ENCODE measurements around the gene DPP6.

DPP6 gene

GRCh38 chr7:154783281-154783909 is 731.2 kb downstream of the DPP6 start:
- no peak for DNase-seq

DNA sequence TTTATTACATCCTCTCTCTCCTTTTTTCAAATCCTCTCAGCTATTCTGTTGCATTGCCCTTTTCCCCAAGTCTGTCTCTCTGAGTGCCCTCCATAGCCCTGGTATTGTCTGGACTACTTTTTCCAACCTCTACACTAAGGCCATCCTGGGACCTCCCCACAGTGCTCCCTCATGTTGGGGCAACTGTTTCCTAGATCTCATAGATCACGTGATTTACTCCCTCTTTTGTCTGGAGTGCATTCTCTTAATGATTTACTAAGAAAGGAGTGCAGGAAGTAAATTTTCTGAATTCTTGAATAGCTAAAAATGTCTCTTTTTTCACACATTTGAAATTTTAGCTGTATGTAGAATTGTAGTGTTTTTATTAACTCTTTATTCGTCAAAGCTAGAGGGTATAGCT is 733.7 kb downstream of the DPP6 start:
- DNase-seq, result no peak

- no peak for DNase-seq
These were observed 737.2 kb downstream of the DPP6 start for GRCh38 chr7:154789404-154789803.

- DNase-seq, result no peak
These were observed 739.4 kb downstream of the DPP6 start for GRCh38 chr7:154791611-154792010.

DNA sequence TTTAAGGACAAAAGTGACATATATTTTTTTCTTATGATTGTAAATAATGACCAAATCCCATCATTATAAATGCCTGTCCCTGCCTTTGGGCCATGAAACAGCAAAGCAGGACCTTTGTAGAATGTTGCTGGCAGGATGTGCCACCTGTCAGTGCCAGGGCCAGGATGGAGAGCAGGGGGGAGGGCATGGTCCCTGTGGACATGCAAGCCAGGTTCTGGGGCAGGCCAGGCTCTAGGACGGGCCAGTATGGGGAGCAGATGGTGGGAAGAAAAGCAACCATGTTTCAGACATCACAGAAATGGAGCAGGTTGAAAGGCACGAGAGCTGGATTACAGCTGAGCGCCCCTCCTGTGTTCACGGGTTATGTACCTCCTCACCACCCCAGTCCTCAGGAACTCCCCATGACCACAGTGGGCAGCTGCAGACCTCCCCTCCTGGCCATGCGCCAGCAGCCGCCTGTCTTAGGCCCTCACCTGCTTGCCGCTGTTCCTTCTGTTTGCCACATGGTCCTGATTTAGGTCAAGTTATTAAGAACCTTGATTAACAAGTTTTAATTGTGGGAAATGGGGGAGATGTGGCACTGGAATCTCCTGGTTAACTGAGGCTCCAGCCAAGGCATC is 740.3 kb downstream of the DPP6 start:
- peak; percentile 20 for DNase-seq

- no peak for DNase-seq
These were observed 742.1 kb downstream of the DPP6 start for GRCh38 chr7:154794147-154794780.

DNA sequence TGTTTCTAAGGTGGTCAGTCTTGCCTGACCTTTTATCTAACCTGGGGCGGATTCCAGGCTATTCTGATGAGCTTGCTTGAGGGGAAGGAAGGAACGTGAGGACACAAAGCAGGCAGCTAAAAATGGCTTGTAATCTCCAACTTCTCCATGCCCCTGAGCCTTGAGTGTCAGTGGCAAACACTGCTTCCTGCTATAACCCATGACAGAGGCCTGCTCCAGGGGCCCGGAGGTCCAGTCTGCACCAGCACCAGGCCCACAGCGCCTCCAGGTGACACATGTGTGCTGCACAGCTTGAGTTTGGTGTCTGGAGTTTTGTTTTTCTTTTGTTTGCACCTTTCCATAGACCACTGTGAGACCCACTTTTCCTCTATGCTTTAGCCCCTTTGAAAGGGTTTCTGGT is 742.8 kb downstream of the DPP6 start:
- DNase-seq, result peak; percentile 24

- peak; percentile 82 for DNase-seq
These were observed 743.2 kb downstream of the DPP6 start for GRCh38 chr7:154795437-154795836.

DNA sequence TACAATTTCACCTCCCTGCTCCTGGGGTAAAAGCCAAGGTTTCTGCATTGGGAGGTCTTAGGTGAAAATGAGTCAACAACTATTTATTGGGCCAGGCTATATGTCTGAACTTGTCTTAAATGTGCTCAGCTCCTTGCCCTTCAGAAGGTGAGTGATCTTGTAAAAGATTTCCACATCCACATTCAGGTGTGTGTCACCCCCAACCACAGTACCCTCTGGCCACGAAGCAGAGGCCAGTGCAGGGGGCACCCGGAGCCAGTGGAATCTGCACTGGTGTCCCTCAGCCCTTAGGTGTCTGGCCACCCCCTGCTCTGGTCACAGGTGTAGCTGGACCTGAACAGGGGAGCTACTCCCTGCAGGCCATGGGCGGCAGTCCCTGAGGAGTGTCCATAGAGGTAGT is 752.3 kb downstream of the DPP6 start:
- DNase-seq, result no peak

DNA sequence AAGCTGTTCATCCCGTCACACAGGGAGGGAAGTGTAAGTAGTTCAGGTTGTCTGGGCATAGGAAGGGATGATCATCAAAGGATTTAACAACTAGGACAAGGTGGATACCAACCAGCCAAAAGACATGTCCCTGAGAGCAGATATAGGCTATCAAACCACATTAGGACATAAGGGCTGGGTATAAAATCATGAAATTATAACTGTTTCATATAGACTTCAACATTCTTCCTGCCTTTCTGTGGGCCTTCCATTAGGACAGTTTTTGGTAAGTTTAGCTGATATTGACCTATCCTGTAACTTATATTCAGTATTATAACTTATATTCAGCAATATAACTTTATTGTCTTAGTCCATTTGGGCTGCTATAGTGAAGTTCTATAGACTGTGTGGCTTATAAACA is 759.8 kb downstream of the DPP6 start:
- no peak for DNase-seq

- no peak for DNase-seq
These were observed 765.2 kb downstream of the DPP6 start for GRCh38 chr7:154817224-154817896.

- DNase-seq, result no peak
These were observed 774.8 kb downstream of the DPP6 start for GRCh38 chr7:154827007-154827406.

DNA sequence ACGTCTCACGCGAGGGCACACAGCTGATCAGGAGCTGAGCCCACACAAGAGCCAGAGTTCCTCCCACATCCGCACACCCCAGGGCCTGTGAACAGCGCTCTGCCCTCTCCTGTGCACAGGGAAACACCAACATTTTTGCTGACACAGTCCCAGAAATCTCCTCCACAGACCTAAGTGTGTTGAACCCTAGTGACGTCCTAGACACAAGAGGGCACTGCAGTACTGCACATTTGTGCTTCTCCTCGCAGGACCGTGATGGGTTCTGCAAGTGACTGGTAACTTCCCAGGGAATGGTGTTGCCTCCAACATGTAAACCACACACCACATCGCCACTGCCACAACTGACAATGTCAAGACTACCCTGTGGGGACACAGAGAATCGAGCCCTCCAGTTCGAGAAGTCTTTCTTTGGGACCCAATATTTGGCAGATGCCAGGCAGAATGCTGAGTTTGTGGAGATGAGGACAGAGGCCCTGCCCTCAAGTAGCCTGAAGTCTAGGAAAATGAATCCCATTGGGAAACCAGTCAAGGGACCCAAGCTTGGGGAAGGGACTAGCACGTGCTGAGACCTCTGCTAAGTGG is 780.5 kb downstream of the DPP6 start:
- DNase-seq, result peak; percentile 38

GRCh38 chr7:154836021-154836448 is 783.8 kb downstream of the DPP6 start:
- DNase-seq, result no peak

GRCh38 chr7:154837087-154837486 is 784.9 kb downstream of the DPP6 start:
- no peak for DNase-seq

GRCh38 chr7:154837622-154838021 is 785.4 kb downstream of the DPP6 start:
- DNase-seq, result no peak

DNA sequence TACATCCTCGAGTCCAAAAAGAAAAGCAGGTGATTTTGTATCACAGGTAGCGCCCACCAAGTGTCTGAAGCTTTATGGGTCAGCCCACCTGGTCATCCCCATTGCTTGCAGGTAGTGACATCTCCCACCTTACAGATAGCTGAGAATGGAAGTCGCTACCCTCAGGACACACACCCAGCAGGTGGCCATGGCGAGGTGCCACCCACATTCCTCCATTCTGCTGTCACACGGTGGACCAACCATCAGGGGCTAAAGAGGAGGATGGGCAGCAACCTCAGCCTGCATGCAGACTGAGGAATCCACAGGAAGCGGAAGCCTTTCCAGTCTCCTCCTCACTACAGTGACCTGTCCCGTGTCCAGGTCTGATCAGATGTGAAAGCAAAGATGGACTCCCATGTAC is 787.9 kb downstream of the DPP6 start:
- DNase-seq, result no peak

DNA sequence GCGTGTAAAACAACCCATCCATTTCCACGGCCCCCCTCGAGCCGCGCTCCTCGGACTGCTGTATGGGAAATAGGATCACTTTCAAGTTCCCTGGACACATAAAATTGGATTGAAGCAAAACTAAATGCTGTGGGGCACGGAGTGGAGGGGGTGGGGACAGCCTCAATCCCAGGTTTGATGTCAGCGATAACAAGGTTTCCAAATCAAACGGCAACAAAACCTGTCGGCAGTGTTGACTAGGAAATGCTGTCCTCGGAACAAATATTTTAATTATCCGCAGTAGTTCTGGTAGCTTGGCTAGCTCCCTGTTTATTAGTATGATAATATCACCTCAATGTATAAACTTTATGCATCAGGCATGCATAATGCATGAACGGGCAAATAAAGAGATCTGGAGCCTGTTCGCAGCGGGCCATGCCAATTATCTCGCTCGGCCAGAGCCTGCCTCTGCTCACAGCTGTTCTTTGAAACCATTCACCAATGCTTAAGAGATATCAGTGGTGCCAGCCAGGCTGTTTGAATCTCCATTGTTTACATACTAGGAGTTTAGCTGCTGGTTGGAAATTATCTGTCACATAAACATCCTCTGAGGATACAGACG is 789.6 kb downstream of the DPP6 start:
- DNase-seq, result peak; percentile 92

- DNase-seq, result peak; percentile 5
These were observed 790.4 kb downstream of the DPP6 start for GRCh38 chr7:154842591-154842990.

DNA sequence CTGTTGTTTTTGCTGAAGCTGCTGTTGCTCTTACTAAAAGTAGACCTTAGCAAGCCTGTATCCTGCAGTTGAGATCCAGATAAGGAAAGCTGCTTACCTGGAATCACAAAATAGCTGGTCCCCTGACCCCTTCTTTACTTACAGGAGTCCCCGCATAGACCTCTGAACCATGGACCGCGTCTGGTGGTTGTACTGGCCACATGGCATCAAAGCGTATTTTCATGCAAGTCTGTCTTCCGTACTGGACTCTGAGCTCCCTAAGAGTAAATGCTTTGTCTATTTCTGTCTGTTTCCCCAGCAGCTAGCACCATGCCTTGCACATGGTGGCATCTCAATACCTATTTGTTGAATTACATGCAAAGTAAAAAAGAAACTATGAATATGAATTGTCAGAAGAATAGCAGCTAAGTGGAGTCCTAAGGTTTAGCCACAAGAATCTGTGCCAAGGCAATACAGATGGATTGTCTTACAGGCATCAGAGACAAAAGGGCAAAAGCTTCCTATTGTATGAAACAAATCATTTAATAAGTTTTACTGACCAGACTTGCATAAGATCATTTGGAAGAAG is 791.6 kb downstream of the DPP6 start:
- no peak for DNase-seq

- no peak for DNase-seq
These were observed 792.3 kb downstream of the DPP6 start for GRCh38 chr7:154844499-154844898.

DNA sequence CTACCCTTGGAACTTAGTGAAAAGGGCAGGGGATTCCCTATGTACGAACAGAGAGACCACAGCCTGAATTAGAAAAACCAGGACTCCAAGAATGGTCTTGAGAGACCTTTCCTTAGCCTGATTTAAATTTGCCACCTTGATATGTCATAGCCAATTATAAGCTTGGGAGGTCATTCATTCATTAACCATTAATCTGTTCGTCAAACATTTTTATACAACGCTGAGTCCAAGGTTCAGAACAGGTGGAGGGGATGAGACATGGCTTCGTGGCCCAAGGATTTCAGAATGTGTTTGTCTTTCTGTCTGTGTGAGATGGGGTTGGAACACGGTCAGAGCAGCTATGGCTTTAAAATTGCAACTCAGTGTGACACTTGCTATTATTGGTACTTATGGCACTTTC is 792.8 kb downstream of the DPP6 start:
- no peak for DNase-seq

- no peak for DNase-seq
These were observed 796.3 kb downstream of the DPP6 start for GRCh38 chr7:154848464-154848863.

All from NCI-H345 (cell line).